PC-9 (cell line): ENCODE results near the gene PDE4B.

Experiments
- CTCF ChIP-seq: fragments of 200-600 bp; sonication (generic); conservative IDR thresholded peaks from 2 replicates; pipeline ENCODE4 v1.6.1; 2017; ENCODE audit warnings: mixed run types, antibody characterized with exemption, mild to moderate bottlenecking, moderate library complexity
- EZH2 ChIP-seq: fragments of 200-600 bp; sonication (generic); IDR thresholded peaks from 2 replicates; pipeline ENCODE4 v1.8.0; 2017; ENCODE audit warnings: antibody characterized with exemption, low read depth

- TF ChIP-seq CTCF (no peak), EZH2 (no peak)
Measured at GRCh38 chr1:66227966-66228365, 435.3 kb downstream of the PDE4B start.
